NCI-H2196 (cell line): ENCODE measurements around the gene DMKN.

Experiments
- DNase-seq: peaks from one replicate; lab custom pipeline; 2025; ENCODE audit not compliant: unreplicated experiment; lab: John Stamatoyannopoulos, UW

Gene DMKN

DNA sequence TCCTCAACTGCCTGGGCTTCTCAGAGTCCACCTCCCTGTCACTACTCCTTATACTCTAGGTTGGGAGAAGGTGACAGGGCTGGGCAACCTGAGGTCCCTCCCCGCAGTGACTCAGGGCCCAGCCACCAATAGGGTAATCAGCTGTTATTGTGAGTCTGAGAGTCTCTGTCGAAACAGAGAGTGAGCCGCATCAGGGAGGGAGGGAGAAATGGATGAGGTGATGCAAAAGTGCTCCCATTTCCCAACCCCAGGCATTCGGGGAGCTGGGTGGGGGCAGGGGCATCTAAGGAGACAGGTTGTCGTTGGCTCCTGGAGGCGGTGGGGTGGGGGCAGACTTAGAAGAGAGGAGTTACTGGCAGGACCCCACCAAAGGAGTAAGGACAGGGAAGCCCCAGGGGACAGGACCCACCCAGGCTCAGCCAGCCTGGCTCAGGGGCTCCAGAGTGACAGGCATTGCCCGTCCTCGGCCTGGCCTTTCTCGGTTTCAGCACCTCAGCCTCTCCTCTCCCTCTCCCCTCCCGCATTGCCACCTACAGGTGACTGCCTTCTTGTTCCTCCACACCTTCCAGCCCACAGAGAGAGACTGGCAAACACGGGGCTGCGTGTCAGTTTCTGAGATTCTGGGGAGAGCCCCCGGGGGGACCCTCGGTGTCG, at the start of gene DMKN:
TSS of gene DMKN (minus strand) at position 22 of the 654 bp plus-strand sequence. CDS start 174 bp downstream, outside the sequence.
- DNase-seq, result no peak

GRCh38 chr19:35562776-35563175, 49.3 kb upstream of the DMKN start:
- DNase-seq, result no peak

- no peak for DNase-seq
These were observed 48.9 kb upstream of the DMKN start for GRCh38 chr19:35562336-35562735.

GRCh38 chr19:35561436-35561835, 48.0 kb upstream of the DMKN start:
- DNase-seq, result no peak

GRCh38 chr19:35560677-35561076, 47.2 kb upstream of the DMKN start:
- no peak for DNase-seq

- DNase-seq, result no peak
These were observed 46.8 kb upstream of the DMKN start for GRCh38 chr19:35560271-35560670.

DNA sequence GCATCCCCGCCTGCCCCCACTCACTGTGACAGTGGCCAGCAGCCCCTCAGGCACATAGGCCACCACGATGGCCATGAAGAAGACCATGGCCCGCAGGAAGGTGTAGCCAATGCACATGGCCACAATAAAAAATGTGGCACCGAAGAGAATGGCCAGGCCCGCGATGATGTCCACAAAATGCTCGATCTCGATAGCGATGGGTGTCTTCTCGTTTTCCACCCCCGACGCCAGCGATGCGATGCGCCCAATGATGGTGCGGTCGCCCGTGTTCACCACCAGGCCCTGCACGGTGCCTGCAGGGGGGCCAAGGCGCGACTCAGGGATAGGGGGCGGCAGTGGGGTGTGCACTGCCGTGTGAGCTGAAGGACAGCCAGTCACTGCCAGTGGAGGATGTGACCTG, 46.3 kb upstream of the DMKN start:
- DNase-seq, result no peak

- no peak for DNase-seq
These were observed 45.8 kb upstream of the DMKN start for GRCh38 chr19:35559281-35559659.

DNA sequence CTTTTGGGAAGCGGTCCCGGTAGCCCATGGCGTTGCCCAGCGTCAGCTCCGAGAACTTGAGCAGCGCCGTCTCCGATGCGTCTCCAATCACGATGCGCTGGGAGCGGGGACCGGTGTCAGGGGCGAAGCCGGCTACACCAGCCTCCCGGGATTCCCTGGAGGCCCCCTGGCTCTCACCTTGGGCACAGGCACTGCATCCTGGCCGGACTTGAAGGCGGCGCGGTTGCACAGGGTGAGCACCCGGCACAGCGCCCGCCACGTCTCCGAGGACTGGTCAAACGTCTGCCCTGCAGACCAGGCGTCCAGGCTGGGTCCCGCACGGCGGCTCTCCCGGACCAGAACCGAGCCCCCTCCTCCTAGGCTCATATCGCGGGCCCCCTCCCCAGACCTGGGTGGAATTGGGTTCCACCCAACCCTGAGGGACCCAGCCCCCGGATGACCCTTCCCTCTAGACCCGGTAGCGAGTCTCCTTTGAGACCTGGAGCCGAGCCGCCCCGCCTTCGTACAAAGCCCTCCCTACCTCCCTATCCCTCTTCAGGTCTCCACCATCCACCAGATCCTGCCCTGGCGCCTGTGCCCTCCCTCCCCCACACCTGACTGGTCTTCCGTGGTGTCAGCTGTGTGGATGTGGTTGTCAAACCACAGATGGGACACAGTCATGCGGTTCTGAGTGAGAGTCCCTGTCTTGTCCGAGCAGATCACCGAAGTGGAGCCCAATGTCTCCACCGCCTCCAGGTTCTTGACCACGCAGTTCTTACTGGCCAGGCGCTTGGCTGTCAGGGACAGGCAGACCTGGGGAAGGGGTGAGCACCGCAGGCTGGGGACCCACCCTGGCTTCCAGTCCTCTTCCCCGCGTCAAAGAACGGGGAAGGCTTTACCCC, 45.2 kb upstream of the DMKN start:
- no peak for DNase-seq

GRCh38 chr19:35557539-35558399, 44.3 kb upstream of the DMKN start:
- DNase-seq, result no peak

DNA sequence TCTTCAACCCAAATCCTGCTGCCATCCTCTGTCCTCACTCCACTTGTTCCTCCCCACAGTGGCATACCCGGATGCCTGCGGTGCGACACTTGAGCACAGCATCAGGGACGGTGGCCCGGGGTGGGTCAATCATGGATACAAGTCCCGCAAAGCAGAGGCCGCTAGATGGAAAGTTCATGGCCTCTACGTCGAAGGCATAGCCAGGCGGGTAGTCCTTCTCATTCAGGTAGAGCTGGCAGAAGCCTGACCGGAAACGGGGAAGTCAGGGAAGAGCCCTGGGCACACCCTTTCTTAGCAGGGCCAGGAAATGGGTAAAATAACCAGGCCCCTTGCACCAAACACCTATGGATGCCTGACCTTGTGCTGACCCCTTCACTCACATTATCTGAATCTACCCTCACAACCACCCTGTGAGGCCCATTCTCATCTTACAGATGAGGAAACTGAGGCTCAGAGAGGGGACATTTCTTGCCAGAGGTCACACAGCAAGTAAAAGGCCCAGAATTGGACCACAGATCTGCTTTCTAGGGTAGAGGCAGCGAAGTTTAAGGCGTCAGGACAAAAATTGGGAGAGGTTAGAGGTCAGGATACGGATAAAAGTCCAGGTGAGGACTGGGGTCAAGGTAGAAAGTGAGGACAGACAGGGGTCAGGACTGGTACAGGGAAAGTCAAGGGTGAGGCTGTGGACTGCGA, 43.5 kb upstream of the DMKN start:
- no peak for DNase-seq

DNA sequence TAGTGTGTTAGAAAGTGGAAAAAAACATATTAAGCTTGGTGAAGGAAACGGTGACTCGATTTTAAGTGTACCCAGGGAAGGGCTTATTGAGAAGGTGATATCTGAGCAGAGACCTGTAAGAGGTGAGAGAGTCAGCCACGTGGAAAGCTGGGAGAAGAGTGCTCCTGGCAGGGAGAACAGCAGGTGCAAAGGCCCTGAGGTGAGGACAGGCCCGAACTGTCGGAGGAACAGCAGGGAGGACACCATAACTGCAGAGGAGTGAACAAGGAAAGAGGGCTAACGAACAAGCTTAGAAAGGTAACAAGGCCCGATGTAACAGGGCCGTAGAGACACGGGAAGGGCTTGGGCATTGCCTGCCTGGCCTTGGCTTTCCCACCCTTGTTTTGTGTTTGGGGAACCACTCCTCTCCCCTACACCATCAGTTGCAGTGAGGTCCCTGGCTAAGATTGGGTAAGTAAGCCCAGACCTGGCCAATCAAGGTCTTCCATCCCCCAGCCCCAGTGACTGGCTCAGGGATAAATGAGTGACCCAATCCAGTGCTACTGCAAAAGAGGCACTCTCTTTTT, 42.7 kb upstream of the DMKN start:
- DNase-seq, result no peak

- peak; percentile 12 for DNase-seq
These were observed 42.0 kb upstream of the DMKN start for GRCh38 chr19:35555301-35556005.

DNA sequence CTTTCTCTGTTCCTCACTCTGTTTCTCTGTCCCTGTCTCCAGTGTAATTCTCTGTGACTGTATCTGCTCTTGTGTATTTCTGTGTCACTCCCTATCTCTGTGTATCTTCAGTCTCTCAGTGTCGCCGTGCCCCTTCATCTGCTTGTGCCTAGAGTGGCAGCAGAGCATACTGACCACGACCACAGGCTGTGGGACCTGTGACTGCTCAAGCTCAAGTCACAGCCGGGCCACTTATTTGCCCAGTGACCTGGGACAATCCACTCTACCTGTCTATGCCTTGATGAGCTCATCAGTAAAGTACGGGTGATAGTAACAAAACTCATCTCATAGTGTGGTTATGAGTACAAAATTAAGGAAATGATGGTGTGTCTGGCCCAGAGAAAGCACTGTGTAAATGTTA, 40.6 kb upstream of the DMKN start:
- DNase-seq, result no peak

- no peak for DNase-seq
These were observed 40.0 kb upstream of the DMKN start for GRCh38 chr19:35553385-35554000.

DNA sequence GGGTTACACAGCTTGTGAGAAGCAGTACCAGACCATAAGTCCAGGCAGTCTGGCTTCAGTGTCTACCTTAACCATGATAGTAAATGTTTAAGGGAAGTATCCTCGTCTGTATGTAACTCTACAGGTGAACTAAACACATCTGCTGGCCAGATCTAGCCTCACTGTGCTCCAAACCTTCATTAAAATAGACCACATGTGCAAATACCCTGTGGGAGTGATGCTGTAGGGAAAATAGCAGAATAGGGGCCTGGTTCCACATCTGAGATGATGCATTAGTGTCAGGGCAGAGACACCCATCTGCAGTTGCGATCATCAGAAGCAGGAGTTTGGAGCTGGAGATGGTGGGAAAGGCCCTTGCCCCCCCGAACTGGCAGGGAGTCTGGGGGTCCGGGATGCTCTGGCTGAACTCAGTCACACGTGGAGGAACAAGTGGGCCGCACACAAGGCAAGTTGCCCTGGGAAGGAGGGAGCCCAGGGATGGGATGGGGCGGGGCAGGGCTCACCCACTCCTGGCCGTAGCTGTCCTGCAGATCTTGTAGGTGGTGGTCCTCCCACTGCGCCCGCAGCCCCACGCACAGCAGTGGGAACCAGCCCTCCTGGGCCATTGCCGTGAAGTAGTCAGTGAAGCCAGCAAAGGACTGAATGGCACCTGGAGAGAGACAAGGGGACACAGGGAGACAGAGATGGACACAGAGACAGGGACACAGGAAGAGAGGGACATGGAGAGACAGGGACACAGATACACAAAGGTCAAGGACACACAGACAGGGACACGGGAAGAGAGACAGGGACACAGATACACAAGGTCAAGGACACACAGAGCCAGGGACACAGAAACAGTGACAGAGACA, 39.3 kb upstream of the DMKN start:
- no peak for DNase-seq

- DNase-seq, result no peak
These were observed 37.8 kb upstream of the DMKN start for GRCh38 chr19:35551091-35551810.
